Daoy (cell line): ENCODE results near the gene SDF4. TPM values are rescaled to one million over a fixed set of nuclear protein-coding genes. Genes with fewer than 3 reads are reported as not detected.

Experiments used
- total RNA-seq: library from RNA; depleted of rRNA; stranded (reverse); fragments of >200 nt; shearing (Covaris generic); gene quantifications from 2 replicates; pipeline ENCODE4 v1.2.3, GENCODE V29; 2014; rRNA removed

The SDF4 gene
- total RNA-seq, 1 experiment from 2014 or later = 91.8 TPM

Other genes starting within 250 kb of the SDF4 start
- not detected in 2 replicates for gene PERM1, start 249.9 kb downstream of the SDF4 start, total RNA-seq
- gene HES4, start 231.9 kb downstream of the SDF4 start, total RNA-seq = 30.1 and 36.3 TPM in 2 replicates
- 219 and 238 TPM in 2 replicates for gene ISG15, start 218.5 kb downstream of the SDF4 start, total RNA-seq
- 66.6 and 72.0 TPM in 2 replicates for gene AGRN, start 211.9 kb downstream of the SDF4 start, total RNA-seq
- gene RNF223, start 157.7 kb downstream of the SDF4 start, total RNA-seq = not detected in 2 replicates
- 14.8 and 19.1 TPM in 2 replicates for gene C1orf159, start 115.9 kb downstream of the SDF4 start, total RNA-seq
- not detected in 2 replicates for gene TTLL10, start 58.1 kb downstream of the SDF4 start, total RNA-seq
- 0.89 and 1.9 TPM in 2 replicates for gene TNFRSF18, start 25.4 kb downstream of the SDF4 start, total RNA-seq
- gene TNFRSF4, start 17.8 kb downstream of the SDF4 start, total RNA-seq = not detected in 2 replicates
- gene B3GALT6, start 236 bp upstream of the SDF4 start, total RNA-seq = 44.5 and 49.1 TPM in 2 replicates
- gene C1QTNF12, start 14.7 kb upstream of the SDF4 start, total RNA-seq = 0.36 TPM in 1 of 2 replicates, not detected in the other
- gene UBE2J2, start 41.9 kb upstream of the SDF4 start, total RNA-seq = 82.1 and 87.3 TPM in 2 replicates
- gene SCNN1D, start 48.4 kb upstream of the SDF4 start, total RNA-seq = 0.71 and 0.86 TPM in 2 replicates
- 17.5 and 19.3 TPM in 2 replicates for gene ACAP3, start 75.9 kb upstream of the SDF4 start, total RNA-seq
- gene PUSL1, start 76.6 kb upstream of the SDF4 start, total RNA-seq = 18.8 and 39.8 TPM in 2 replicates
- 76.5 and 95.7 TPM in 2 replicates for gene INTS11, start 92.7 kb upstream of the SDF4 start, total RNA-seq
- 7.0 and 12.9 TPM in 2 replicates for gene CPTP, start 92.8 kb upstream of the SDF4 start, total RNA-seq
- gene TAS1R3, start 99.3 kb upstream of the SDF4 start, total RNA-seq = under 0.01 TPM in 1 of 2 replicates, not detected in the other
- 44.4 and 65.5 TPM in 2 replicates for gene DVL1, start 117.4 kb upstream of the SDF4 start, total RNA-seq
- 0.23 TPM in 1 of 2 replicates, not detected in the other for gene MXRA8, start 126.6 kb upstream of the SDF4 start, total RNA-seq
- 267 and 308 TPM in 2 replicates for gene AURKAIP1, start 143.2 kb upstream of the SDF4 start, total RNA-seq
- 58.8 and 81.7 TPM in 2 replicates for gene CCNL2, start 167.3 kb upstream of the SDF4 start, total RNA-seq
- gene MRPL20, start 175.3 kb upstream of the SDF4 start, total RNA-seq = 303 and 385 TPM in 2 replicates
- gene ANKRD65, start 189.3 kb upstream of the SDF4 start, total RNA-seq = not detected in 2 replicates
- 2.2 and 5.7 TPM in 2 replicates for gene VWA1, start 203.7 kb upstream of the SDF4 start, total RNA-seq
- gene ATAD3C, start 217.7 kb upstream of the SDF4 start, total RNA-seq = 0.06 and 0.29 TPM in 2 replicates
- gene ATAD3B, start 239.8 kb upstream of the SDF4 start, total RNA-seq = 46.8 and 47.5 TPM in 2 replicates